Spleen (tissue), 11 donors: Measurements from ENCODE around the gene GABARAPL2. TPM values are rescaled to one million over a fixed set of nuclear protein-coding genes. Genes with fewer than 3 reads are reported as not detected.

ENCODE experiments used
- DNase-seq: peaks from one replicate; pipeline ENCODE4 v3.0.0-alpha.2; 2020
- H3K27ac ChIP-seq, 8 donors: fragments of 200-600 bp; sonication (generic) in 7 of 8; 1 replicate in 4 of 8; 2 replicates in 4 of 8; pipeline versions ENCODE4 v1.5.0 to v1.8.0; 2016 to 2021; ENCODE audit warnings: inconsistent platforms in 4 of 8, mild to moderate bottlenecking in 4 of 8, moderate library complexity in 1 of 8
- H3K27me3 ChIP-seq, 7 donors: fragments of 200-600 bp; sonication (generic) in 6 of 7; replicated peaks in 1 of 7; 1 replicate in 4 of 7; 2 replicates in 3 of 7; pipeline versions ENCODE4 v1.5.0 to v1.8.0; 2016 to 2021; ENCODE audit warnings: inconsistent platforms in 3 of 7, mild to moderate bottlenecking in 1 of 7
- H3K36me3 ChIP-seq, 6 donors: fragments of 200-600 bp; sonication (generic) in 5 of 6; 1 replicate in 4 of 6; 2 replicates in 2 of 6; pipeline versions ENCODE4 v1.5.0 to v1.8.0; 2016 to 2021; ENCODE audit warnings: inconsistent platforms in 2 of 6
- H3K4me1 ChIP-seq, 6 donors: fragments of 200-600 bp; sonication (generic) in 5 of 6; 1 replicate in 3 of 6; 2 replicates in 3 of 6; pipeline versions ENCODE4 v1.5.0 to v1.8.0; 2016 to 2021; ENCODE audit warnings: inconsistent platforms in 3 of 6
- H3K4me3 ChIP-seq, 8 donors: fragments of 200-600 bp; sonication (generic) in 7 of 8; 1 replicate in 4 of 8; 2 replicates in 4 of 8; pipeline versions ENCODE4 v1.5.0 to v1.8.0; 2016 to 2021; ENCODE audit warnings: inconsistent platforms in 4 of 8, mild to moderate bottlenecking in 4 of 8, moderate library complexity in 2 of 8
- H3K9me3 ChIP-seq, 8 donors: fragments of 200-600 bp; sonication (generic) in 7 of 8; 1 replicate in 4 of 8; 2 replicates in 4 of 8; pipeline versions ENCODE4 v1.5.0 to v1.8.0; 2016 to 2021; ENCODE audit warnings: inconsistent platforms in 4 of 8
- POLR2A ChIP-seq, 3 donors: fragments of 450-650 bp; IDR thresholded peaks; one replicate each; pipeline ENCODE4 v1.5.1; 2017; ENCODE audit warnings: antibody characterized with exemption in 3 of 3, mild to moderate bottlenecking in 1 of 3
- POLR2AphosphoS5 ChIP-seq, 3 donors: sonication (generic); formaldehyde crosslinking; IDR thresholded peaks; one replicate each; pipeline ENCODE4 v1.5.1; 2017; ENCODE audit warnings: antibody characterized with exemption in 3 of 3
- WGBS, 5 donors: extraction: QIAGEN DNeasy Blood & Tissue Kit in 3 of 5; methylation state at CpG; one replicate each; pipeline versions ENCODE4 v1.1.5 to v1.1.7; 2013 to 2018; 5-methylcytosine and 5-hydroxymethylcytosine counted together
- intact Hi-C: fragments of 100-400 bp; cut with DNase I; formaldehyde crosslinking; loops from one replicate; pipeline ENCODE4 v1.15.0; 2023; ENCODE audit warnings: low total_unique reads
- polyA plus RNA-seq, 3 donors: library from polyadenylated mRNA; stranded (reverse); fragments of 200-250 nt; gene quantifications; one replicate each; pipeline ENCODE4 v1.2.1, GENCODE V29; 2013
- total RNA-seq, 7 donors: library from RNA; depleted of rRNA in 3 of 7; stranded (reverse); fragments of >200 nt in 3 of 7; fragmentation: NEBNext Ultra II Directional in 4 of 7; extraction: Animal tissue kit (Norgen Biotek cat#: 25700) in 4 of 7; gene quantifications; one replicate each; pipeline versions ENCODE4 v1.1.0 to v1.2.1, GENCODE V29; 2016 to 2021
- TF ChIP-seq, protein P1 (sequence below), 11 experiments: fragments of 200-600 bp in 7 of 11; fragments of 450-650 bp in 4 of 11; sonication (generic) in 4 of 11; IDR thresholded peaks in 8 of 11; conservative IDR thresholded peaks in 3 of 11; 1 replicate in 7 of 11; 2 replicates in 4 of 11; pipeline versions ENCODE4 v1.4.0 to v1.8.0; 2016 to 2021; ENCODE audit warnings: antibody characterized with exemption in 11 of 11, inconsistent platforms in 4 of 11, mild to moderate bottlenecking in 1 of 11
- donor health status: healthy with polysubstance abuse.
- donor health status: DM: no; HTN: no; CAD: no; lungs with moderate emphysema.
- donor health status: DM: no; HTN: no; CAD: no.
- donor health status: Bipolar disorder and iron deficiency.
- donor health status: healthy.
- donor health status: DM: no; HTN: no; CAD: no.
- donor health status: DM: yes; HTN: yes; CAD: no.

The GABARAPL2 gene
- total and polyA plus RNA-seq, 10 donors = 86.6 to 169 (median 123) TPM

DNA sequence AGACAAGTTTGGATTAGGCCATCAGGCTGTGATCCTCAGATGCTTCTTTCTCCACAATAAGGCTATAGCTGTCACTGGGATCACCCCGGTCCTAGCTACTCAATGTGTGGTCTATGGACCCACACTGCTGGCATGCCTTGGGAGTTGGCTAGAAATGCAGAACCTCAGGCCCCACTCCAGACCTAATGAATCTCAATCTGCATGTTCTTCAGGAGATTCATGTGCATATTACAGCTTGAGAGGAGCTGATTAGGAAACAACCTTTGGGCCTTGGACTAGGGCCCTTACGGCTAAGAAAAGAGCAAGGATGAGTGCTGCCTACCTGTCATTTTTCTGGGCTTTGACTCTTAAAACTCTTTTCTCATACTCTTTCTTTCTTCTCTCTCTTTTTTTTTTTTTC, 49.4 kb downstream of the GABARAPL2 start:
- intact Hi-C loops = no loop called here
- Histone ChIP-seq H3K9me3 (no peaks in the 10 kb centered on the region), H3K4me1 (peaks cover 0 to 19% (median 10%) of the 10 kb centered on the region in 6 donors), H3K36me3 (peaks cover 0 to 99% (median 82%) of the 10 kb centered on the region in 6 donors), H3K4me3 (no peak overlapping the region), H3K27ac (peak overlapping the region in 6 of 8 donors; percentile 9 to 79 (median 56)), H3K27me3 (no peaks in the 10 kb centered on the region)
- DNase-seq = no peak
- TF ChIP-seq POLR2AphosphoS5 (IDR thresholded peaks at IDR 0.05) (no peak), POLR2A (IDR thresholded peaks at IDR 0.05) (no peak)
- TF ChIP-seq, protein P1, sequence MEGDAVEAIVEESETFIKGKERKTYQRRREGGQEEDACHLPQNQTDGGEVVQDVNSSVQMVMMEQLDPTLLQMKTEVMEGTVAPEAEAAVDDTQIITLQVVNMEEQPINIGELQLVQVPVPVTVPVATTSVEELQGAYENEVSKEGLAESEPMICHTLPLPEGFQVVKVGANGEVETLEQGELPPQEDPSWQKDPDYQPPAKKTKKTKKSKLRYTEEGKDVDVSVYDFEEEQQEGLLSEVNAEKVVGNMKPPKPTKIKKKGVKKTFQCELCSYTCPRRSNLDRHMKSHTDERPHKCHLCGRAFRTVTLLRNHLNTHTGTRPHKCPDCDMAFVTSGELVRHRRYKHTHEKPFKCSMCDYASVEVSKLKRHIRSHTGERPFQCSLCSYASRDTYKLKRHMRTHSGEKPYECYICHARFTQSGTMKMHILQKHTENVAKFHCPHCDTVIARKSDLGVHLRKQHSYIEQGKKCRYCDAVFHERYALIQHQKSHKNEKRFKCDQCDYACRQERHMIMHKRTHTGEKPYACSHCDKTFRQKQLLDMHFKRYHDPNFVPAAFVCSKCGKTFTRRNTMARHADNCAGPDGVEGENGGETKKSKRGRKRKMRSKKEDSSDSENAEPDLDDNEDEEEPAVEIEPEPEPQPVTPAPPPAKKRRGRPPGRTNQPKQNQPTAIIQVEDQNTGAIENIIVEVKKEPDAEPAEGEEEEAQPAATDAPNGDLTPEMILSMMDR (IDR thresholded peaks at IDR 0.05 in 8 of 11, conservative IDR thresholded peaks at IDR 0.05 in 3 of 11) = no peak
- WGBS, 5 donors = 94 to 100% (median 96%) methylated on average over 2 of the region's 2 CpGs

DNA sequence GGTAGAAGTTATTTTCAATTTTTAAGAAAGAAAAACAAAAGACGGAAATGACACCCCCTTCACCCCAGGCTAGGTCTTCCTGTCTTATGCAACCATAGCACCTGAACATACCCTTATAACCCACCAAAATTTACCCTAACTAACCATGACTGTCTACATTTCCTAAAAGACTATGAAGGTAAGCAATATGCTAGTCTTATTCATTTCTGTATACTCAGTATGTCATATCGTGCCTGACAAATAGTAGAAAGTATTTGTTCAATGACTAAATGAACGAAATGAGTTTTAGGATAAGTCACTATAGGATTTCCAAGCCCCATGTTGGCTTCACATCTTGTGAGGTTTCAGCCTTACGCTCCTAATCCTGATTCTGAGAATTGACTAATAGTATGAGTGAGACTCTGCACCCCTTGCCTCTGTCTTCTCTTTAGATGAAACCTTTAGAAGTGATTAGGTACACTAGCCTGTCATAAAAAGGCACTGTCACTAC, 50.4 kb downstream of the GABARAPL2 start:
- Histone ChIP-seq H3K27ac (peak overlapping the region in 6 of 8 donors; percentile 4 to 79 (median 56)), H3K36me3 (peaks cover 0 to 90% (median 74%) of the 10 kb centered on the region in 6 donors), H3K27me3 (no peaks in the 10 kb centered on the region), H3K4me1 (peaks cover 3 to 28% (median 20%) of the 10 kb centered on the region in 6 donors), H3K9me3 (no peaks in the 10 kb centered on the region), H3K4me3 (no peak overlapping the region)
- intact Hi-C loops = no loop called here
- no peak for TF ChIP-seq POLR2AphosphoS5 (IDR thresholded peaks at IDR 0.05)
- TF ChIP-seq, protein P1 (IDR thresholded peaks at IDR 0.05 in 8 of 11, conservative IDR thresholded peaks at IDR 0.05 in 3 of 11) = no peak
- TF ChIP-seq POLR2A (IDR thresholded peaks at IDR 0.05) = no peak
- WGBS, 5 donors = 71 to 83% (median 78%) methylated on average over 4 of the region's 4 CpGs
- no peak for DNase-seq

DNA sequence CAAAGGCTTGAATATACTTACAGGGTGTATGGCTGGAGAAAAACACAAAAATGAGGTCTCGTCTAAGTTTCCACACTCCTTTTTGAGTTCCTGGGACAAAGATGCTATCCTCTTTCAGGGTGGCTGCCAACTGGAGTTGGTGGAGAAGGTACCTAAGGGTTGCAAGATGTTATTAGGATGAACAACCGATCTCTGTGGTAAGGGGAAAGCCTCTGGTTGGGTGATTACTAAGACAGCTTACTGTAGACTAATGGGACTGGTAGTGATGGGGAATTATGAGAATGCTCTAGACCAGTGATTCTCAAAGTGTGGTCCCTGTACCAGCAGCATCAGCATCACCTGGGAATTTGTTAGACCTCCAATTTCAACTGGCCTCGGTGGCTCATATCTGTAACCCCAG, 50.9 kb downstream of the GABARAPL2 start:
- H3K36me3 ChIP-seq = peaks cover 0 to 84% (median 68%) of the 10 kb centered on the region in 6 donors
- 80 to 94% (median 82%) methylated on average over 3 of the region's 3 CpGs for WGBS, 5 donors
- intact Hi-C loops = no loop called here

DNA sequence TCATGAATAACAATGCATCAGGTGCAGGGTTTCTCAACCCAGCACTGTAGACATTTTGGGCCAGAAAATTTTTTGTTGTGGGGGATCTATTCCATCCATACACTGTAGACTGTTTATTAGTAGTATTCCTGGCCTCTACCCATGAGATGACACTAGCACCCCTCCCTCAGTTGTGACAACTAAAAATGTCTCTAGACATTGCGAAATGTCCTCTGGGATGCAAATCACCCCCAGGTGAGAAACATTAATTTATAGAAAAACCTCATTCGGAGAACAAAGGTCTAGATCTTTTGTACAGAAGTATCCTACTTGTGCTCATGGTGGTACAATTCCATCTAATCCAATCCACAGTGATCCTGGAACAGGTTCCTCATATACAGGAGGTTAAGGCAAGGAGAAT, 52.6 kb downstream of the GABARAPL2 start:
- TF ChIP-seq POLR2A (IDR thresholded peaks at IDR 0.05) (no peak), POLR2AphosphoS5 (IDR thresholded peaks at IDR 0.05) (no peak)
- TF ChIP-seq, protein P1 (IDR thresholded peaks at IDR 0.05 in 8 of 11, conservative IDR thresholded peaks at IDR 0.05 in 3 of 11) = no peak
- no peak for DNase-seq
- Histone ChIP-seq H3K27ac (peak overlapping the region in 3 of 8 donors; percentile 95 to 97 (median 96)), H3K27me3 (no peaks in the 10 kb centered on the region), H3K4me3 (no peak overlapping the region), H3K36me3 (peaks cover 0 to 68% (median 53%) of the 10 kb centered on the region in 6 donors), H3K9me3 (no peaks in the 10 kb centered on the region), H3K4me1 (peaks cover 11 to 46% (median 37%) of the 10 kb centered on the region in 6 donors)
- 88 to 97% (median 94%) methylated on average over 2 of the region's 2 CpGs for WGBS, 5 donors
- intact Hi-C loops = no loop called here

More for the DNA sequence above, 50.9 kb downstream of the GABARAPL2 start:
- no peak for TF ChIP-seq POLR2AphosphoS5 (IDR thresholded peaks at IDR 0.05)
- TF ChIP-seq, protein P1 (IDR thresholded peaks at IDR 0.05 in 8 of 11, conservative IDR thresholded peaks at IDR 0.05 in 3 of 11) = no peak
- TF ChIP-seq POLR2A (IDR thresholded peaks at IDR 0.05) = no peak
- H3K9me3 ChIP-seq = no peaks in the 10 kb centered on the region
- no peaks in the 10 kb centered on the region for H3K27me3 ChIP-seq
- H3K27ac ChIP-seq = peak overlapping the region in 6 of 8 donors; percentile 4 to 79 (median 46)
- no peak for DNase-seq
- no peak overlapping the region for H3K4me3 ChIP-seq
- H3K4me1 ChIP-seq = peaks cover 8 to 34% (median 25%) of the 10 kb centered on the region in 6 donors
